DND-41 (cell line): ENCODE measurements around the gene CYP46A1.

Source experiments
- EZH2 ChIP-seq: IDR thresholded peaks from 3 replicates; pipeline ENCODE4 v1.6.1; 2012; ENCODE audit warnings: borderline replicate concordance, low read depth, mild to moderate bottlenecking, moderate library complexity, low read length, inconsistent platforms; ENCODE audit not compliant: severe bottlenecking
- TF ChIP-seq, protein P1 (sequence below): IDR thresholded peaks from 2 replicates; pipeline ENCODE4 v1.5.1; 2012; ENCODE audit warnings: borderline replicate concordance, low read length, moderate library complexity, mild to moderate bottlenecking; ENCODE audit not compliant: poor library complexity, severe bottlenecking; ENCODE audit errors: extremely low read depth

DNA sequence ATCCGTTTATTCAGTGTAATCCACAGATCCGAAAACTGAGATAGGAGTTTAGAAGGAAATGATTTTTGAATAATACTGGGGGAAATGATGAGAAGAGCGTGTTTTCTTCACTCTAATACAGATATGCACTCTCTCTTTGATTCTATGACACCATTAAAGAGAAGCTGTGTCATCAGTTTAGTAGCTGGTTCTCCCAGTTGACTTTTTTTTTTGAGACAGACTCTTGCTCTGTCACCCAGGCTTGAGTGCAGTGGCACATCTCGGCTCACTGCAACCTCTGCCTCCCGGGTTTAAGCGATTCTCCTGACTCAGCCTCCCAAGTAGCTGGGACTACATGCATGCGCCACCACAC lies 60.8 kb downstream of the CYP46A1 start:
- no peak for TF ChIP-seq EZH2
- TF ChIP-seq, protein P1, sequence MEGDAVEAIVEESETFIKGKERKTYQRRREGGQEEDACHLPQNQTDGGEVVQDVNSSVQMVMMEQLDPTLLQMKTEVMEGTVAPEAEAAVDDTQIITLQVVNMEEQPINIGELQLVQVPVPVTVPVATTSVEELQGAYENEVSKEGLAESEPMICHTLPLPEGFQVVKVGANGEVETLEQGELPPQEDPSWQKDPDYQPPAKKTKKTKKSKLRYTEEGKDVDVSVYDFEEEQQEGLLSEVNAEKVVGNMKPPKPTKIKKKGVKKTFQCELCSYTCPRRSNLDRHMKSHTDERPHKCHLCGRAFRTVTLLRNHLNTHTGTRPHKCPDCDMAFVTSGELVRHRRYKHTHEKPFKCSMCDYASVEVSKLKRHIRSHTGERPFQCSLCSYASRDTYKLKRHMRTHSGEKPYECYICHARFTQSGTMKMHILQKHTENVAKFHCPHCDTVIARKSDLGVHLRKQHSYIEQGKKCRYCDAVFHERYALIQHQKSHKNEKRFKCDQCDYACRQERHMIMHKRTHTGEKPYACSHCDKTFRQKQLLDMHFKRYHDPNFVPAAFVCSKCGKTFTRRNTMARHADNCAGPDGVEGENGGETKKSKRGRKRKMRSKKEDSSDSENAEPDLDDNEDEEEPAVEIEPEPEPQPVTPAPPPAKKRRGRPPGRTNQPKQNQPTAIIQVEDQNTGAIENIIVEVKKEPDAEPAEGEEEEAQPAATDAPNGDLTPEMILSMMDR, result no peak
